GM12864 (cell line): Measurements from ENCODE around the gene TSPAN9.

ENCODE experiments used
- DNase-seq: peaks from one replicate; pipeline ENCODE4 v3.0.0-alpha.2; 2011; ENCODE audit warnings: low read depth
- H3K4me3 ChIP-seq: 2 replicates; pipeline ENCODE4 v1.5.1; 2011; ENCODE audit warnings: mild to moderate bottlenecking, low read depth, low read length, control low read depth
- TF ChIP-seq, protein P1 (sequence below): IDR thresholded peaks from 2 replicates; pipeline ENCODE4 v1.5.1; 2011; ENCODE audit warnings: low read depth, mild to moderate bottlenecking, moderate library complexity, low read length, control low read depth, inconsistent platforms; ENCODE audit errors: missing control alignments

The TSPAN9 gene

DNA sequence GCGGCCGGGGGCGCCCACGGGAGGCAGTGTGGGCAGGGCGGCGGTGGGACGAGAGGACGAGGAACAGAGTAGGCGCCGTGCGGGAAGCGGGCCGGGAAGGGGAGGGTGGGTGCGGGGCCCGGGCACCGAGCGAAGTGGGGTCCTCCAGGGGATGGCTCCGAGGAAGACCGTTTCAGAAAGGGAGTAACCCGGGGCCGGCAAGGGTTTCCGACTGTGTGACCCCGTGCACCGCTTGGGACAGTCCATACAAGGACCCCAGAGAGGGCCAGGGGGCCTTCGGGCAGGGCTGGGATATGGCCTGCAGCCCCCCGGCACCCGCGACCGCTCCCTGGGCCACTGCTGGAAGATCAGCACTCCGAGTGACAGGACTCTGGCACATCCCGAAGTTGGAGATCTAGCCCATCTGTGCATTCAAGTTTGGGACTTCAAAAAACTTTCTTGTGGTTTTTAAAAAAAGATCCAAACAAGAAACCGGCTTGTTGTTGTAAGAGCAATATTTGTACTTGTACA, 448 bp downstream of the TSPAN9 start:
- DNase-seq = no peak
- TF ChIP-seq, protein P1, sequence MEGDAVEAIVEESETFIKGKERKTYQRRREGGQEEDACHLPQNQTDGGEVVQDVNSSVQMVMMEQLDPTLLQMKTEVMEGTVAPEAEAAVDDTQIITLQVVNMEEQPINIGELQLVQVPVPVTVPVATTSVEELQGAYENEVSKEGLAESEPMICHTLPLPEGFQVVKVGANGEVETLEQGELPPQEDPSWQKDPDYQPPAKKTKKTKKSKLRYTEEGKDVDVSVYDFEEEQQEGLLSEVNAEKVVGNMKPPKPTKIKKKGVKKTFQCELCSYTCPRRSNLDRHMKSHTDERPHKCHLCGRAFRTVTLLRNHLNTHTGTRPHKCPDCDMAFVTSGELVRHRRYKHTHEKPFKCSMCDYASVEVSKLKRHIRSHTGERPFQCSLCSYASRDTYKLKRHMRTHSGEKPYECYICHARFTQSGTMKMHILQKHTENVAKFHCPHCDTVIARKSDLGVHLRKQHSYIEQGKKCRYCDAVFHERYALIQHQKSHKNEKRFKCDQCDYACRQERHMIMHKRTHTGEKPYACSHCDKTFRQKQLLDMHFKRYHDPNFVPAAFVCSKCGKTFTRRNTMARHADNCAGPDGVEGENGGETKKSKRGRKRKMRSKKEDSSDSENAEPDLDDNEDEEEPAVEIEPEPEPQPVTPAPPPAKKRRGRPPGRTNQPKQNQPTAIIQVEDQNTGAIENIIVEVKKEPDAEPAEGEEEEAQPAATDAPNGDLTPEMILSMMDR = no peak
- H3K4me3 ChIP-seq = peak overlapping the region; percentile 41

DNA sequence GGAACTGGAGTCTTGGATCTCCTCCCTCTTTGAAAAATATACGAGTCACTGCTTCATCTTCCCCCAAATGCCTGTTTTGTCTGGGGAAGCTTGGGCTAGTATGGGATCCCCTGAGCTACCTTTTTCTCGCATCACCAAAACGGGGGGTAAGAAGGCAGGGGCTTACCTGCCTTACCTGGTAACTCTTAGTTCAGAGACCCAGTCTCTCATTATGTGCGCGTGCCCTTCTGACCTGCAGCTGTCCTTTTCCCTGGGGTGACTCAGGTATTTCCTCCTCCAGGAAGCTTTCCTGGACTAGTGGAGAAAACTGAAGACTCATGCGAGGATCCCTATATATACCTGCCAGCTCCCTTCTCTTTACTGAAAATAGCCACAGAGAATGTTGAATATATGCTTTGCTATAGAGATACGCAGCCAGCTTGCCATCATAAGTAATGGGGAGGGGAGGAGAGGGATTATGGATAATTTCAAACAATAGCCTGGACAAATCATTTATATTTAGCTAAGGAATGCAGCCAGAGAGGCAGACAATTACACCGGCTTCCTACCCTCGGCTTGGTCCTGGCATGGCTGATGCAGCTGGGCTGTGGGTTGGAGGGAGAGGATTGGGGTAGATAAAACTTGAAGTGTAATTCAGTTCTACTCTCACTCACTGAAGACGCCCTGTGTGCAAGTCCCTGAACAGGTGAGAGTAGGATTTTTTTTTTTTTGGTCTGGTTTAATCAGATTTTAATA, 1.1 kb downstream of the TSPAN9 start:
- no peak for DNase-seq
- TF ChIP-seq, protein P1 = no peak
- H3K4me3 ChIP-seq = no peak overlapping the region

DNA sequence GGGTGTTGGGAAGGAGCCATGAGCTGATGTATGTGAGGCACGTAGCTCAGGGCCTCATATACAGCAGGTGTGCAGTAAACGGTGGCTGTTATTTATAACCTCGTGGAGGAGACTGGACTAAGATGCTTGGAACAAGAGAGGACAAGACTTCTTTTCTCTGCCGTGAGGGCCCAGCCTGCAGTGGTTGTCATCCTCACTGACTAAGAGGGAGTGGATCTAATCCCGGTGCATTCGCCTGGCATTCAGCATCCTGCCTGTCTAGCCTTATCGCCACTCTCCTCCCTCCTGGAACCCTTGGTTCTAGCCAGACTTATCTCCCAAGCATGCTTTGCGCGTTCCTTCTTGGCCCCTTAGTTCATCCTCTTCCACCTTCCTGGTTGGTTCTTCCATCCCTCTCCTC, 3.9 kb downstream of the TSPAN9 start:
- TF ChIP-seq, protein P1 = no peak
- no peak for DNase-seq
- no peak overlapping the region for H3K4me3 ChIP-seq

DNA sequence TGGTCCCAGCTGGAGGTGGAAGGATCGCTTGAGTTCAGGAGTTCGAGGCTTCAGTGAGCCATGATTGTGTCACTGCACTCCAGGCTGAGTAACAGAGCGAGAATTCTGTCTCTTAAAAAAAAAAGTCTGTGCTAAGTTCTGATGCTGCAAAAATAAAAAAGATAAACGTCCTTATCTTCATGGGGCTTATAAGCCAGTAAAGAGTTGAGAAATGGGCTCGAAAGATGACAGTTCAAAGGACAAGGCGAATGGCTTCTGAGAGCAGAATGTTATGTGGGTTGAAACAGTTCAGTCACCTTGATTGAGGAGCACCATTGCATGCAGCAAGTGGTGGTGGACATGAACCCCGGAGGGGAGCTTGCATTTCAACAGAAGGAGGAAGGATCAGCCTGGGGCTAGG, 4.7 kb downstream of the TSPAN9 start:
- TF ChIP-seq, protein P1 = no peak
- no peak for DNase-seq
- H3K4me3 ChIP-seq = no peak overlapping the region

DNA sequence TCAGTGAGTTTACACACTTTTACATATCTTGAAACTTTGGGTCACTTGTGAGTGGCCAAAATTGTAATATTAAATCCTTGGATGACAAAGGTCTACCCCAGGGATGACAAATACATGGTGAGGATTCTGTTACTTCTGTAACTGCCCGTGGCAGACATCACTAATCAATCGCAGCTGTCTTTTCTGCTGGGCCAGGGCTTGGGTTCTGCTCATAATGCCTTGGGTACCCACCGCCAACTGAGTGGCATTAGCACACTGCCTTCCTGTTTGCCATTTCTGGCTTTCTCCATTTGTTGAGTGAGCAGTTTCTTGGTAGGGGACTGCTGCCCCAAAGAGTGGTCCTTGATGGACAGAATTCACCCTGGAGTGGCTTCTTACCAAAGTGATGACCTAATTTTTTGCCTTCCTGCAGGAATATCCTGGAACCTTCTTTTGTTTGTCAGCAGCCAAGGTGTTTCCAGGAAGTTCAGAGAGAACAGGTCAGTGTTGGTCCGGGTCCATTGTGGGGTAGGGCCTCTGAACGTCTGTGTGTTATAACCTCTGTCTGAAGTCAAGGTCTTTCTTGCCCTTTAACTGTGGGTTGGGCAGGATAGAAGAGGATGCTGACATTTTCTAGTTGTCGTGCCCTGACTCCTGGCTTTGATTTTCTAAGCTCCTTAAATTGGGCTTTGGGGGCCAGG, 6.2 kb downstream of the TSPAN9 start:
- no peak overlapping the region for H3K4me3 ChIP-seq
- DNase-seq = no peak
- TF ChIP-seq, protein P1 = no peak

DNA sequence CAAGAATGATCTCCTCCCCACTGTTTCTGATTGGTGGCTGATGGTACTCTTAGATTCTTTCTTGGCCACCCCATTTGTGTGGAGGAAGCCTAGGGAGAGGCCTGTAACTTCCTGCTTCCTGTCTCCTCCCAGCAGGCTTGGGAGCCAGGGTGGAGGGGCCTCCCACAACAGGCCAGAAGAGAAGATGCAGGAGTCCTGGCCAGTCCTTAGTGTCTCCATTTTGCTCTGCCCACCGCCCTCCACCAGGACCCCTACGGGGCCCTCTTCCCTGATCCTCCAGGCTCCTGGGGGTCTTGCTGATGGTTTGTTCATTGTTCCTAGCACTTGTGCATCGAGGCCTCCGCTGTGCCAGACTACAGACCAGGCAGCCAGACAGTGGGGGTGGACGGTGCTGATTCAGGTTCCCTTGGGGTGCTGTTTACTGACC, 6.8 kb downstream of the TSPAN9 start:
- no peak for DNase-seq

More for the DNA sequence above, 6.8 kb downstream of the TSPAN9 start:
- H3K4me3 ChIP-seq = no peak overlapping the region
- TF ChIP-seq, protein P1 = no peak
